TTC549 (cell line): ENCODE results near the gene AP1M2.
"Not testable (repeated sequence)": the region's sequence is repeated elsewhere in the genome, so short reads cannot be mapped to it uniquely, and the experiment has no call there.

Source experiments
- FAIRE-seq: peaks from 2 replicates; lab custom pipeline; 2012; peaks lifted over from hg19 to GRCh38; lab: Jason Lieb, UNC

The AP1M2 gene

DNA sequence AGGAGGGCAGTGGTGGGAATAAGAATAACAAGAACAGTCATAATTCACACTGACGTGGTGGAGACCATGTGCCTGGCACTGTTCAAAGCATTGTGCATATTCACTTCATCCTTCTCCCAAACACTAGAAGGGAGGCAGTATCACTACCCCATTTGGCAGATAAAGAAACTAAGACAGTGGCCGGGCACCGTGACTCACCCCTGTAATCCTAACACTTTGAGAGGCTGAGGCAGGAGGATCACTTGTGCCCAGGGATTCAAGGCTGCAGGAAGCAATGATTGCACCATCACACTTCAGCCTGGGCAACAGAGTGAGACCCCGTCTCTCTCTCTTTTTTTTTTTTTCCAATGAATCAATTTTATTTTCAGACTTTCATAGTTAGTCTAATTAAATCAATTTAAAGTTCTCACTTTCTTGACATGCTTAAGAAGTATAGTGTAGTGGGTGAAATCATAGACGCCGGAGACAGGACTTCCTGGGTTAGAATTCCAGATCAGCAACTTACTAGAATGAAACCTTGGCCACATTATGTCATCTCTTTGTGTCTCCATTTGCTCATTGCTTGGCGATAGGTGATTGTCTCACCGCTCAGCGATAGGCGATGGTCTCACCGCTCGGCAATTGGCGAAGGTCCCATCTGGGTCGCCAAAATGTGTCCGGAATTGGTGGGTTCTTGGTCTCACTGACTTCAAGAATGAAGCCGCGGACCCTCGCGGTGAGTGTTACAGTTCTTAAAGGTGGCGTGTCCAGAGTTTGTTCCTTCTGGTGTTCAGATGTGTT, 48.7 kb downstream of the AP1M2 start:
- FAIRE-seq: no peak

DNA sequence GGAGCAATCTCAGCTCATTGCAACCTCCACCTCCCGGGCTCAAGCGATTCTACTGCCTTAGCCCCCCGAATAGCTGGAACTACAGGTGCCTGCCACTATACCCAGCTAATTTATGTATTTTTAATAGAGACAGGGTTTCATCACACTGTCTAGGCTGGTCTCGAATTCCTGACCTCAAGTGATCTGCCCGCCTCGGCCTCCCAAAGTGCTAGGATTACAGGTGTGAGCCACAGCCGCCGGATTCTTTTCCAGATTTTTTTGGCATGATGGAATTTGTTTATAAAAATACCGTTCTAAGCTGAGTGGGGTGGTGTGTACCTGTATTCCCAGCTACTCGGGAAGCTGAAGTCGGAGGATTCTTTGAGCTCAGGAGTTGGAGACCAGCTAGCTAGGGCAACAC, 49.4 kb downstream of the AP1M2 start:
- no peak for FAIRE-seq

DNA sequence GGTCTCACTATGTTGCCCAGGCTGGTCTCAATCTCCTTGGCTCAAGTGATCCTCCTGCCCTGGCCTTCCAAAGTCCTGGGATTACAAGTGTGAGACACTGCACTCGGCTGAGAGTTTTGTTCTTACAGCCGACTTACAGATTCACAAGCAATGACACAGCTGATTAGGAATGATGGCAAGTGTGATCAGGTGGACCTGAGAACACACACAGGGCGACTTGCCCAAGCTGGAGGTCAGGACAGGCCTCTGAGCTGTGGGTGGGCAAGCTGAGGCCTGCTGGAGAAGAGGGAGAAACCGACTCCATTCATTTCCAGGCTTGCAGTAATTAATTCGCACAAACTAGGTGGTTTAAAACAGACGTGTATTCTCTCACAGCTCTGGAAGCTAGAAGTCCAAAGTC, 51.5 kb downstream of the AP1M2 start:
- no peak for FAIRE-seq

DNA sequence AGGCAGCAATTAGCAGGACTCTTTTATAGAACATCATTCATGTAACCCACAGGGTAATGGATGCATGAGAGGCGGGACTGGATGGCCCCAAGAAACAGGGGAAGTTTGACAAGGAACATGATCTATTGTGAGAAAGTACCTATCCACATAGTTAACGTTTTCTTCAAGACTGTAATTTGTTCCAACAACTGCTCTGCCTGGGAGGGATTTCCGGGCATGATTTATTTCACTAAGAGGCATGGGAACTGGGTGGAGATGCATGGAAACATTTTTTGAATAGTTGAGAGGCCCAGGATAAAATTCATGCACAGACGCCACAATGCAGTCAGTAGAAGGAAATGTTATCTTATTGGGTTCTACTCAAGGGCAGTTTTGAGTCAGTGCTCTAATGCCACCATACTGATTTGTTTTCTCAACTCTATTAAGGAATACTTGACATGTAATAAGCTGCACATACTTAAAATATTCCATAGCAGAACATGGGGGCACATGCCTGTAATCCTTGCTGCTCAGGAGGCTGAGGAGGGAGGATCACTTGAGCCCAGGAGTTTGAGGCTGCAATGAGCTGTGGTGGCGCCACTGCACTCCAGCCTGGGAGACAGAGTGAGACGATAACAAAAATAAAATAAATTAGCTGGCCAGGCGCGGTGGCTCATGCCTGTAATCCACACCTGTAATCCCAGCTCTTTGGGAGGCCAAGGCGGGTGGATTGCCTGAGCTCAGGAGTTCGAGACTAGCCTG, 53.3 kb downstream of the AP1M2 start:
- FAIRE-seq: no peak

DNA sequence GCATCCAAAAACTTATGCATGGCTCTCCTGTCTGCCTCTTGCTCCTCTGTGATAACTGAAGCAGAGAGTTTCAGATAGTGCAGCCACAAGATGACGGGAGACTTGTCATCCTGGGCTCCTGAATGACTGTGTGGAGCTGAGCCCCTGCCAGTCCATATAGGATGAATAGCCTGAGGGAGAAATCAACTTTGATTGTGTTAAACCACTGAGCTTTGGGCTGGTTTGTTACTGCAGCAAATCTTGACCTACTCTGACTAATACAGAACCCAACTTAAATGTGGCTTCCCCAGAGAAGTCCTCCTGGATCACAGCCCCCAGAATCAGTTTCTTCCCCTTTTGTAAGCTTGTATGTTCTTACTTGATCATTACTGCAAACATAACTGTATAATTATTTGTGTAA, 54.7 kb downstream of the AP1M2 start:
- no peak for FAIRE-seq

DNA sequence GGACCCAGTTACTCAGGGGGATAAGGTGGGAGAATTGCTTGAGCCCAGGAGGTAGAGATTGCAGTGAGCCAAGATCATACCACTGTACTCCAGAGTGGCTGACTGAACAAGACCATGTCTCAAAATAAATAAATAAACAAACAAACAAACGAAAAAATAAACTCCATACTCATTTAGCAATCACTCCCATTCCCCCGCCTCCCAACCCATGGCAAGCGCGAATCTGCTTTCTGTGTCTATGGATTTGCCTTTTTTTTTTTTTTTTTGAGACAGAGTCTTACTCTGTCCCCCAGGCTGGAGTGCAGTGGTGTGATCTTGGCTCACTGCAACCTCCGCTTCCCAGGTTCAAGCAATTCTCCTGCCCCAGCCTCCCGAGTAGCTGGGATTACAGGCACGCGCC, 60.2 kb downstream of the AP1M2 start:
- not testable (repeated sequence) for FAIRE-seq

DNA sequence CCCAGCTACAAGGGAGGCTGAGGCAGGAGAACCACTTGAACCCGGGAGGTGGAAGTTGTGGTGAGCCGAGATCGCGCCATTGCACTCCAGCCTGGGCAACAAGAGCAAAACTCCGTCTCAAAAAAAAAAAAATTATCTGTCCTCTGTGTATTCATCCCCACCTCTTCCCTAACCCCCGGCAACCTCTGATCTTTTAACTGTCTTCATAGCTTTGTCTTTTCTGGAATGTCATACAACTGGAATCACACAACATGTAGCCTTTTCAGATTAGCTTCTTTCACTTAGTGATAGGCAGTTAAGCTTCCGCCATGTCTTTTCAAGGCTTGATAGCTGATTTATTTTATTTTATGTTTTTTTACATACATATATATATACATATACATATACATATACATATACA, 61.5 kb downstream of the AP1M2 start:
- FAIRE-seq: no peak

DNA sequence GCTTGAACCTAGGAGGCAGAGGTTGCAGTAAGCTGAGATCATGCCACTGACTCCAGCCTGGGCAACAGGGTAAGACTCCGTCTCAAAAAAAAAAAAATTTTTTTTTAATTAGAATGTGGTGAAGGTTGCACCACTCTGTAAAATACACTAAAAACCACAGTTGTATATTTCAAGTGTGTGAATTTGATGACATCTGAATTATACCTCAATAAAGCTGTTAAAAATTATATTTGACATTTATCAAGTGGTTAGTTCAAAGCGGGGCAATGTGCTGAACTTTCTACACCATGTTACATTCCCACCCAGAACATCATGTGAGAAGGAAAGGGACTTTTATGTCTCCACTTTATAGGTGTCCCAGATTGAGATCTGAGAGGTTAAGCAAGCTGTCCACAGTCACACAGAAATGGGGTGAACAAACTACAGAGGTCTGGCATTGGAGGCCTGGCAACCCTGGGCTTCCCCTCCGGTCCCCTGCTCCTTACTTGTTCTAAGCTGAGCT, 63.9 kb downstream of the AP1M2 start:
- no peak for FAIRE-seq
